ENCODE measurements around the gene CRYBB1.

Gene CRYBB1

DNA sequence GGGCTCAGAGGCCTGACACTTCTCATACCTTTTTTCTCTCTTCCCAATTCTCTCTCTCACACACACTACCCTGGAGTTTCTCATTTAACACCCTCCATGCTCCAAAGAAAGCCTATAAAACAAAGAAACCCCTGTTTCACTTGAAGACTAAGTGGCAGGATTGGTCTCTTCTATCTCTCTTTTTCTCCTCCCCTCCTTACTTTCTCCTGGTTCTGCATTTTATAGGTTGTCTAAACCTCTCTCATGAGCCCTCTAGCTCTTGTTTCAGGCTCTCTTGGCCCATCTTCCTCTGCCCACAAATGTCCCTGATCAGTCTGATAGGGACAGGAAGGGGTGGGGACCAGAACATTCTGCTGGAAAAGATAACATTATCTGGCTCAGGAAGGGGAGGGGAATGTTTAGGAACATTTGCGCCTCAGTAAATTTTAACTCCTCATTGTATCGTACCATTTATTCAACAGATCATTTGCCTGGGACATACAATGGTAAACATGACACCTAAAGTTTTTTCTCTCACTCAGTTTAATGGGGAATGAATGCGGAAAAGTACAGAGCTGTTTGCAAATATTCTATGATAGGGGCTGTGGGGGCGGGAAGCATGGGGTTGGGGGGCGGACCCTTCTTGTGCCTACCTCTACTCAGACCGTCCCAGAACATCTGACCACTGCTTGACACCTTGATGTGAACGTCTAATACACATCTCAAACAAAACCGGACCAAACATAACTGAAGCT lies 14.8 kb upstream of the CRYBB1 start:
- TF ChIP-seq, protein P1, sequence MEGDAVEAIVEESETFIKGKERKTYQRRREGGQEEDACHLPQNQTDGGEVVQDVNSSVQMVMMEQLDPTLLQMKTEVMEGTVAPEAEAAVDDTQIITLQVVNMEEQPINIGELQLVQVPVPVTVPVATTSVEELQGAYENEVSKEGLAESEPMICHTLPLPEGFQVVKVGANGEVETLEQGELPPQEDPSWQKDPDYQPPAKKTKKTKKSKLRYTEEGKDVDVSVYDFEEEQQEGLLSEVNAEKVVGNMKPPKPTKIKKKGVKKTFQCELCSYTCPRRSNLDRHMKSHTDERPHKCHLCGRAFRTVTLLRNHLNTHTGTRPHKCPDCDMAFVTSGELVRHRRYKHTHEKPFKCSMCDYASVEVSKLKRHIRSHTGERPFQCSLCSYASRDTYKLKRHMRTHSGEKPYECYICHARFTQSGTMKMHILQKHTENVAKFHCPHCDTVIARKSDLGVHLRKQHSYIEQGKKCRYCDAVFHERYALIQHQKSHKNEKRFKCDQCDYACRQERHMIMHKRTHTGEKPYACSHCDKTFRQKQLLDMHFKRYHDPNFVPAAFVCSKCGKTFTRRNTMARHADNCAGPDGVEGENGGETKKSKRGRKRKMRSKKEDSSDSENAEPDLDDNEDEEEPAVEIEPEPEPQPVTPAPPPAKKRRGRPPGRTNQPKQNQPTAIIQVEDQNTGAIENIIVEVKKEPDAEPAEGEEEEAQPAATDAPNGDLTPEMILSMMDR (IDR thresholded peaks at IDR 0.05), result no peak
- H3K9me3 ChIP-seq (ENCODE audit: control insufficient read depth, low read length), result no peaks in the 10 kb centered on the region
- no peaks in the 10 kb centered on the region for H3K4me1 ChIP-seq
- no peak overlapping the region for H3K9ac ChIP-seq
- H3K4me2 ChIP-seq (ENCODE audit: low read length), result no peak overlapping the region
- H2AFZ ChIP-seq, result no peak overlapping the region
- H3K36me3 ChIP-seq (ENCODE audit: control insufficient read depth, insufficient read depth, low read length), result no peaks in the 10 kb centered on the region
- H3K27ac ChIP-seq, result peak overlapping the region; percentile 29
- peaks cover 3% of the 10 kb centered on the region for H3K27me3 ChIP-seq (ENCODE audit: control insufficient read depth, insufficient read depth, low read length)
- H3K79me2 ChIP-seq, result no peaks in the 10 kb centered on the region
- no peak overlapping the region for H3K4me3 ChIP-seq (ENCODE audit: low read depth, low read length)

DNA sequence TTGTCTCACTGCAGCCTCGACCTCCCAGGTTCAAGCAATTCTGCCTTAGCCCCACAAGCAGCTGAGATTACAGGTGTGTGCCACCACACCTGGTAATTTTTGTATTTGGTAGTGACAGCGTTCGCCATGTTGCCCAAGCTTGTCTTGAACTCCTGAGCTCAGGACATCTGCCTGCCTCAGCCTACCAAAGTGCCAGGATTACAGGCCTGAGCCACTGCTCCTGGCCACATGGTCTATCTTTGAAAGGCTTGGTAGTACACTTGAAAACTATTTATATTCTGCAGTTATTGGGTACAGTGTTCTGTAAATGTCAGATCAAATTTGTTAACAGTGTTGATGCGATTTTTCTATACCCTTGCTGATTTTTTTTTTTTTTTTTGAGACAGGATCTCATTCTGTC lies 13.5 kb upstream of the CRYBB1 start:
- no peak overlapping the region for H3K4me2 ChIP-seq (ENCODE audit: low read length)
- no peaks in the 10 kb centered on the region for H3K27me3 ChIP-seq (ENCODE audit: control insufficient read depth, insufficient read depth, low read length)
- H2AFZ ChIP-seq, result no peak overlapping the region
- no peaks in the 10 kb centered on the region for H3K79me2 ChIP-seq
- H3K9me3 ChIP-seq (ENCODE audit: control insufficient read depth, low read length), result no peaks in the 10 kb centered on the region
- no peaks in the 10 kb centered on the region for H3K4me1 ChIP-seq
- TF ChIP-seq, protein P1 (IDR thresholded peaks at IDR 0.05), result no peak
- H3K9ac ChIP-seq, result no peak overlapping the region
- H3K4me3 ChIP-seq (ENCODE audit: low read depth, low read length), result no peak overlapping the region
- no peak overlapping the region for H3K27ac ChIP-seq
- H3K36me3 ChIP-seq (ENCODE audit: control insufficient read depth, insufficient read depth, low read length), result no peaks in the 10 kb centered on the region

DNA sequence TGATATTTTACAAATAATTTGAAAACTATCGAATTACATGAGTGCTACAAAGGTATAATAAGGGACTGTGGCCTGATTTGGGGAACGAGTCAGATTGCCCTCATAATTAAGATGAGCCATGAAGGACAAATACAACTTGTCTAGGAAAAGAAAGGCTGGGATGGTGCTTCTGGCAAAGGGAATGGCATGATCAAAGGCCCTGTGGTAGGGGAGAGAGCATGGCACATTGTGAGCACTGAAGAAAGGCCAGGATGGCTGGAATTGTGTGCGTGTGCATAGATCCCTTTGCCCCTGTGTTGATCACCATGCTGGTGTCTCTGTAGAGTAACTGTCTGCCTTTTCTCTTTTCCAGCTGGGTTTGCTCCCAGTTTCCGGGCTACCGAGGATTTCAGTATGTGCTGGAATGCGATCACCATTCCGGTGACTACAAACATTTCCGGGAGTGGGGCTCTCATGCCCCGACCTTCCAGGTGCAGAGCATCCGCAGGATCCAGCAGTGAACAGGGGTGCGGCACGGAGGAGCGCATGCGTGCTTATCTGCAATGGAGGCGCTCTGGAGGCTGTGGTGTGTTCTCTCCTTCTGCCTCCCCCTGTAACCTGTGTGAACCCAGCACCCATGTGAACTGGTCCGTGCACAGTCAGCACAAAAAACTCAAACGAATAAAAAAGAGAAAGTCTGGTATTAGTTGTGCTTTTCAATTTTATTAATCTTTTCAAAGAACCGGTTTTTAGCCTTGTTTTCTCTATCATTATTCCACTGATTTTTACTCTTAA lies 12.3 kb upstream of the CRYBB1 start:
- Histone ChIP-seq H3K27me3 (ENCODE audit: control insufficient read depth, insufficient read depth, low read length) (no peaks in the 10 kb centered on the region), H3K27ac (no peak overlapping the region), H3K9me3 (ENCODE audit: control insufficient read depth, low read length) (no peaks in the 10 kb centered on the region), H3K4me3 (ENCODE audit: low read depth, low read length) (no peak overlapping the region), H3K9ac (no peak overlapping the region), H3K4me1 (no peaks in the 10 kb centered on the region), H3K79me2 (no peaks in the 10 kb centered on the region), H3K4me2 (ENCODE audit: low read length) (no peak overlapping the region), H3K36me3 (ENCODE audit: control insufficient read depth, insufficient read depth, low read length) (no peaks in the 10 kb centered on the region), H2AFZ (no peak overlapping the region)
- TF ChIP-seq, protein P1 (IDR thresholded peaks at IDR 0.05), result no peak

DNA sequence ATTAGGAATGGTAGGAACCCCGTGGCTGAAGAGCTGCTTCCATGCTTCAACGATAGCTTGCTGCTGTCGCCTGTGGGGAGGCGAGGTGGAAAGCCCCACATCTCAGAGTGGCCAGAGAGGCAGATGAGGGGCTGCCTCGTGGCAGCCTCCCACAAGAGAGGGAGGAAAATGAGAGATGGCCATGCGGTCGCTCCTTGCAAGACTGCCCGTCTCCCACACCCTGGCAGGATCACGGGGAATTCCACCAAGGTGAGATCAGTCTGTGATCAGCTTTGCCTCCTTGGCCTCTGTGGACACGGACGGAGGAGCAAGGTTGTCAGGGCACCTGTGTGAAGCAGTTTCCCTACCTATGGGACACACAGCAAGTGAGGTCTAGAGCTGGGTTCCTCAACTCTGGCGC lies 7.0 kb upstream of the CRYBB1 start:
- no peaks in the 10 kb centered on the region for H3K4me1 ChIP-seq
- no peak overlapping the region for H2AFZ ChIP-seq
- no peak overlapping the region for H3K4me3 ChIP-seq (ENCODE audit: low read depth, low read length)
- no peaks in the 10 kb centered on the region for H3K27me3 ChIP-seq (ENCODE audit: control insufficient read depth, insufficient read depth, low read length)
- H3K27ac ChIP-seq, result no peak overlapping the region
- TF ChIP-seq, protein P1 (IDR thresholded peaks at IDR 0.05), result no peak
- H3K79me2 ChIP-seq, result no peaks in the 10 kb centered on the region
- no peaks in the 10 kb centered on the region for H3K36me3 ChIP-seq (ENCODE audit: control insufficient read depth, insufficient read depth, low read length)
- no peak overlapping the region for H3K9ac ChIP-seq
- H3K4me2 ChIP-seq (ENCODE audit: low read length), result no peak overlapping the region
- no peaks in the 10 kb centered on the region for H3K9me3 ChIP-seq (ENCODE audit: control insufficient read depth, low read length)
